ENCODE results near the gene CYTH3.

CYTH3 gene

DNA sequence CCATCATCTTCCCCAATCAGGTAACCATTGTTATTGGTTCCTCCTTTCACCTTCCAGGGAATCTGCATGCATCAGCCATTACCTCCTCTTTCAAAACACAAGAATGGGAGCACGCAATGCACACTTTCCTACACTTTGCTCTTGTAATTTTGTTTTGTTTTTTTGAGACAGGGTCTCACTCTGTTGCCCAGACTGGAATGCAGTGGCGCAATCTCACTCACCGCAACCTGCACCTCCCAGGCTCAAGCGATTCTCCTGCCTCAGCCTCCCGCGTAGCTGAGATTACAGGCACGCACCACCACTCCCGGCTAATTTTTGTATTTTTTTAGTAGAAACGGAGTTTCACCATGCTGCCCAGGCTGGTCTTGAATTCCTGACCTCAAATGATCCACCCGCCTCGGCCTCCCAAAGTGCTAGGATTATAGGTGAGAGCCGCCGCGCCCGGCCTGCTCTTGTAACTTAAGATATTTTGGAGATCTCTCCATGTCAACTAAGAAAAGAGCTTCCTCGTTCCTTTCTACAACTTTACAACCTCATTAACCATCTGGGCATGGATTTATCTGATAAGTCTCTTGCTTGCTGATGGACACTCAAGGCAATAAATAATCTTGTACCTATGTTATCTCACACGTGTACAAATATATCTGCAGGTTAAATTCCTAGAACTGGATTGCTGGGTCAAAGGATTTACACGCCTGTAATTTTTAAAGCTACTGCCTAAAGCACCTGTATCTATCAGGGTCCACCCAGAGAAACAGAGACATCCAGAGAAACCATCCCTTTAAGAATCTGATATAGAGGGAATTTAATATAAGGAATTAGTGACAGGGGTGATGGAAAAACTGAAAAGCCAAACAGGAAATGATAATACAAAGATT is 4.2 kb downstream of the CYTH3 start:
- DNase-seq (ENCODE audit: low read depth), result peak; percentile 99
- TF ChIP-seq, protein P1, sequence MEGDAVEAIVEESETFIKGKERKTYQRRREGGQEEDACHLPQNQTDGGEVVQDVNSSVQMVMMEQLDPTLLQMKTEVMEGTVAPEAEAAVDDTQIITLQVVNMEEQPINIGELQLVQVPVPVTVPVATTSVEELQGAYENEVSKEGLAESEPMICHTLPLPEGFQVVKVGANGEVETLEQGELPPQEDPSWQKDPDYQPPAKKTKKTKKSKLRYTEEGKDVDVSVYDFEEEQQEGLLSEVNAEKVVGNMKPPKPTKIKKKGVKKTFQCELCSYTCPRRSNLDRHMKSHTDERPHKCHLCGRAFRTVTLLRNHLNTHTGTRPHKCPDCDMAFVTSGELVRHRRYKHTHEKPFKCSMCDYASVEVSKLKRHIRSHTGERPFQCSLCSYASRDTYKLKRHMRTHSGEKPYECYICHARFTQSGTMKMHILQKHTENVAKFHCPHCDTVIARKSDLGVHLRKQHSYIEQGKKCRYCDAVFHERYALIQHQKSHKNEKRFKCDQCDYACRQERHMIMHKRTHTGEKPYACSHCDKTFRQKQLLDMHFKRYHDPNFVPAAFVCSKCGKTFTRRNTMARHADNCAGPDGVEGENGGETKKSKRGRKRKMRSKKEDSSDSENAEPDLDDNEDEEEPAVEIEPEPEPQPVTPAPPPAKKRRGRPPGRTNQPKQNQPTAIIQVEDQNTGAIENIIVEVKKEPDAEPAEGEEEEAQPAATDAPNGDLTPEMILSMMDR (IDR thresholded peaks at IDR 0.05; ENCODE audit: control insufficient read depth, extremely low read depth, insufficient read depth), result no peak
- H3K4me3 ChIP-seq (ENCODE audit: low read depth, low read length), result peak overlapping the region; percentile 34; the same call in 1 of the 2 replicates

DNA sequence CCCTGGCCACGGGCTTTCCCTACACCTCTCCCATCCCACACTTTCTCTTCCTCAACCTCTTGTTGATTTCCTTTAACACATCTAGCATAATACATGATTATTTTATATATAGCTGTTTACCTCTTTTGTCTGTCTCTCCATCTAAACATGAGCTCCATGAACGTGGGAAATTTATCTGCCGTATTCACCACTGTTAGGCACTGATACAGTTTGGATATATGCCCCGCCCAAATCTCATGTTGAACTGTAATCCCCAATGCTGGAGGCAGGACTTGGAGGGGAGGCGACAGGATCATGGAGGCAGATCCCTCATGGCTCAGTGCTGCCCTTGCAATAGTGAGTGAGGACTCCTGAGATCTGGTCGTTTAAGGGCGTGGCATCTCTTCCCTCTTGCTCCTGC is 5.7 kb downstream of the CYTH3 start:
- no peak for DNase-seq (ENCODE audit: low read depth)
- TF ChIP-seq, protein P1 (IDR thresholded peaks at IDR 0.05; ENCODE audit: control insufficient read depth, extremely low read depth, insufficient read depth), result no peak
- H3K4me3 ChIP-seq (ENCODE audit: low read depth, low read length), result no peak overlapping the region

DNA sequence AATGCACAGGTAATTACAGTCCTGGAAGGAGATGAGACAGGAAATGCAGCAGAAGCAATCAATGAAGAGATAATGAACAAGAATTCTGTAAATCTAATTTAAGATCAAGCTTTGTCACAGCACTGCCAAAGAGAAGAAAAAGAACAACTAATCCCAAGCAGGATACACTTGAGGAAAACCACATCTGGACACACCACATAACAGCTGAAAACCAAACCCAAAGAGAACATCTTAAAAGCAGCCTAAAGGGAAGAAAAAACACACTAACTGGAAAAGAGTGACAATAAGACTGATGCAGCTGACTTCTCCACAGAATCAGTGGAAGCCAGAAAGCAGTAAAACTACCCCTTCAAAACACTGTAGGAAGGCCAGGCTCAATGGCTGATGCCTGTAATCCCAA is 10.2 kb downstream of the CYTH3 start:
- H3K4me3 ChIP-seq (ENCODE audit: low read depth, low read length), result no peak overlapping the region
- no peak for DNase-seq (ENCODE audit: low read depth)
- TF ChIP-seq, protein P1 (IDR thresholded peaks at IDR 0.05; ENCODE audit: control insufficient read depth, extremely low read depth, insufficient read depth), result no peak

DNA sequence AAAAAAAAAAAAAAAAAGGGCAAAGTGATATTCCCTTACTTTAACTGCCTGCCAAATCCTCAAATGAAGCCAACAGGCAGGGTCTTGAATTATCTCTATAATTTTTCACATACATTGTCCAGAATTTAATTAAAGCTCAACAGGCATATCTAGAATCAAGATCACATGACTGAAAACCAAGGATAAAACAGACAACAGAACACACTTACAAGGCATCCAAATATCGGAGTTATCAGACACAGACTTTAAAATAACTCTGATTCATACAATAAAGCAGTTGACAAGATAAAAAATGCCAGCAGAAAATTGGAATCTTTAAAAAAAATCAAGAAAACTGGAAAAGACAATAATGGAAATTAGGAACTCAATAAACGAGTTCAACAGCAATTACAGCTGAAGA is 10.7 kb downstream of the CYTH3 start:
- H3K4me3 ChIP-seq (ENCODE audit: low read depth, low read length), result no peak overlapping the region
- TF ChIP-seq, protein P1 (IDR thresholded peaks at IDR 0.05; ENCODE audit: control insufficient read depth, extremely low read depth, insufficient read depth), result no peak
- no peak for DNase-seq (ENCODE audit: low read depth)

DNA sequence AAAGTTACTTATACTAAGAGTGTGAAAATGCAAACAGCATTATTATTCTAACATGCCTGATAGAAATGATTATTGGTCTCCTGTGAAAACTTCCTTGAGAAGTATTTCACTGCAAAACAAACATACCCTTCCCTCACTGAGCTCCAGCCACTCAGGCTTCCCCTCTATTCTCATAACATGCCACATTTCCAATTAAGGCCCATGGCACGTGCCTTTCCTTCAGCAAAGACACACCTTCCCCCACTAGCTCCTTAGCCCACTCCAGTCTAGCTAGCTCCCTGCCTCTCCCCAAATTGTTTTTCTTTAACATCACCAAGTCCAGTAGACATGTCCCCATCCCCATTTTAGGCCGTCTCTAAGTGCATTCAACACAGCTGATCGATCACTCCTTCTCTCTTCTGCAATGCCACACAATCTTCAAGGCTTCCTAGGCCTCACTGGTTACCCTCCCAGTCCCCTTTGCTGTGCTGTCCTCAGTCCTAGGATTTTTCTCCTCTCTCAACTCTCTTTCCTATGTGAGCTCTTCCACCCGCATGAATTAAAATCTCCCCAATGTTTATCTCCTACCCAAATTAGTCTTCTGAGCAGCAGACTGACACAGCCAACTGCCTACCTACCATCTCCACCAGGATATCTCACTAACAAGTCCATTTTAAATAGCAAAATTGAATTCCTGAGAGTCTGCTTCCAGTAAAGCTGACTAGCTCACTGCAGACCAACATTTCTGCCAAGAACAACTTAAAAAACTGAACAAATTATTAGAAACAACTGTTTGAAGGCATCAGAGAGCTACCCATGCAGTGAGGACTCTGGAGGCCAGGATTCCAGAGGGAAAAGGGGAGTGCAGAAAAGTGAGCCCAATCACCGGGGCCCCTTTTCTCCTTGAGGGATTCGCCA is 11.9 kb downstream of the CYTH3 start:
- TF ChIP-seq, protein P1 (IDR thresholded peaks at IDR 0.05; ENCODE audit: control insufficient read depth, extremely low read depth, insufficient read depth), result no peak
- no peak overlapping the region for H3K4me3 ChIP-seq (ENCODE audit: low read depth, low read length)
- no peak for DNase-seq (ENCODE audit: low read depth)

DNA sequence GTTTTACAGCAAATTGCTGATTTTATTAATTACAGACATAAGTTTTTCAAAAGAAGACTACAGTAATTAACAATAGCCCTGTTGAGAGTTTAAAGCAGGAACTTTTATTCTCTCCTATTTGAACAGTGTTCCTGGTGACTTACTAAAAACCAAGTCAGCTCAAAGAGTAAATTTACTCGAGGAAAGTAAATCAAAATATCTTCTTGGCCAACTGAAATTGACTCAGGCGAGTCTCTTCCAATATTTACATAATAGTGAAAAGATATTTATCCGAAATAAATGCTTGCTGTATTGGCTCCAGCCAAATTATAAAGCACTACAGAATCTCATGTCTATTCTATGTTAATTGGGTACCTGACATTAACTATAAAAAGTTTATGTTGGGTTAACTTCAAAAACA is 13.2 kb downstream of the CYTH3 start:
- peak overlapping the region; percentile 10; the same call in 1 of the 2 replicates for H3K4me3 ChIP-seq (ENCODE audit: low read depth, low read length)
- peak; percentile 77 for DNase-seq (ENCODE audit: low read depth)
- TF ChIP-seq, protein P1 (IDR thresholded peaks at IDR 0.05; ENCODE audit: control insufficient read depth, extremely low read depth, insufficient read depth), result no peak

Data from LNCaP clone FGC (cell line).